Measurements from ENCODE around the gene HEMGN. TPM values are rescaled to one million over a fixed set of nuclear protein-coding genes. Genes with fewer than 3 reads are reported as not detected.

HEMGN gene
- total RNA-seq, 1 donor from 2014 or later, result not detected

DNA sequence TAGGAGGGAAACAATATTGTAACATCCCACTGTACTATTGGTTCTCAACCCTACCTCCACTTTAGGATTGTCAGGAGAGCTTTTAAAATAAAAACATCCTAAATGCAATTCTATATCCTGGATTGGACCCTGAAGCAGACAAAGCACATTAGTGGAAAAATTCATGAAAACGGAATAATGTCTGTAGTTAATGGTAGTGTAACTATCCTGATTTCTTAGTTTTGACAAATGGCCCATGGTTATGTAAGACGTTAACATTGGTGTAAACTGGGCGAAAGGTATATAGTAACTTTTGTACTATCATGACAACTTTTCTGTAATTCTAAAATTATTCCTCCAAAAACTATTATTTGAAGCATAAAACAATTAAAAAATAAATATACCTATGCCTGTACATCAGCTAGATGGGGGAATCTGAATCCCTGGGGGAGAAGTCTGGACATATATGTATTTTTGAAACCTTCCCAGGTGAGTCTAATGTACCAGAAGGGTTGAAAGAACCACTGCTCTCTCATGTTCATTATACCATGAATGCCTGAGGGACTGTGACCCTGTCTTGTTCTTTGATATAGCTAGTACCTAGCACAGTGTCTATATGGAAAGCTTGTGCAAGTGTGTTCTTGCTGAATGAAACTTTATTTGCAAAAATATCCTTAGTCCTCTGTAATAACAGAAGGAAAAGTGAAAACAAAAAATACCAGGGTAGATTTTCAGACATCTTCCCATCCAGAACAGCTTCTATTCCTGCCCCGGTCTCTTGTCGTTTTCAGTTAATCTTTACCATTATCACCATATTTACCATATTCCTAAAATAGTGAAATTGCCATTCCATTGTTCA, 12.3 kb downstream of the HEMGN start:
- Histone ChIP-seq H3K27me3 (ENCODE audit: control insufficient read depth, insufficient read depth, low read length) (peaks cover 5% of the 10 kb centered on the region), H3K4me3 (ENCODE audit: low read depth, low read length) (no peak overlapping the region), H3K36me3 (ENCODE audit: control insufficient read depth, insufficient read depth, low read length) (no peaks in the 10 kb centered on the region)
- no peak for DNase-seq (ENCODE audit: low read depth)
- TF ChIP-seq CTCF (IDR thresholded peaks at IDR 0.05; ENCODE audit: insufficient read depth, low read length, poor library complexity, severe bottlenecking), result no peak

- no peak overlapping the region for H3K4me3 ChIP-seq (ENCODE audit: low read depth, low read length)
- DNase-seq (ENCODE audit: low read depth), result no peak
- H3K36me3 ChIP-seq (ENCODE audit: control insufficient read depth, insufficient read depth, low read length), result no peaks in the 10 kb centered on the region
- H3K27me3 ChIP-seq (ENCODE audit: control insufficient read depth, insufficient read depth, low read length), result peaks cover 5% of the 10 kb centered on the region
- TF ChIP-seq CTCF (IDR thresholded peaks at IDR 0.05; ENCODE audit: insufficient read depth, low read length, poor library complexity, severe bottlenecking), result no peak
Measured at GRCh38 chr9:97924386-97924785, 13.6 kb downstream of the HEMGN start.

- peaks cover 5% of the 10 kb centered on the region for H3K27me3 ChIP-seq (ENCODE audit: control insufficient read depth, insufficient read depth, low read length)
- DNase-seq (ENCODE audit: low read depth), result peak; percentile 28
- H3K36me3 ChIP-seq (ENCODE audit: control insufficient read depth, insufficient read depth, low read length), result no peaks in the 10 kb centered on the region
- peak; percentile 80 for TF ChIP-seq CTCF (IDR thresholded peaks at IDR 0.05; ENCODE audit: insufficient read depth, low read length, poor library complexity, severe bottlenecking)
- H3K4me3 ChIP-seq (ENCODE audit: low read depth, low read length), result peak overlapping the region; percentile 14
Measured at GRCh38 chr9:97923529-97924108, 14.4 kb downstream of the HEMGN start.

GRCh38 chr9:97921959-97922724, 15.8 kb downstream of the HEMGN start, which contains the start of gene TRMO:
TSS of gene TRMO (minus strand) at chr9:97922500. CDS start at chr9:97922493, 7 bp downstream.
- DNase-seq (ENCODE audit: low read depth), result peak; percentile 84
- TF ChIP-seq CTCF (IDR thresholded peaks at IDR 0.05; ENCODE audit: insufficient read depth, low read length, poor library complexity, severe bottlenecking), result peak; percentile 77

DNA sequence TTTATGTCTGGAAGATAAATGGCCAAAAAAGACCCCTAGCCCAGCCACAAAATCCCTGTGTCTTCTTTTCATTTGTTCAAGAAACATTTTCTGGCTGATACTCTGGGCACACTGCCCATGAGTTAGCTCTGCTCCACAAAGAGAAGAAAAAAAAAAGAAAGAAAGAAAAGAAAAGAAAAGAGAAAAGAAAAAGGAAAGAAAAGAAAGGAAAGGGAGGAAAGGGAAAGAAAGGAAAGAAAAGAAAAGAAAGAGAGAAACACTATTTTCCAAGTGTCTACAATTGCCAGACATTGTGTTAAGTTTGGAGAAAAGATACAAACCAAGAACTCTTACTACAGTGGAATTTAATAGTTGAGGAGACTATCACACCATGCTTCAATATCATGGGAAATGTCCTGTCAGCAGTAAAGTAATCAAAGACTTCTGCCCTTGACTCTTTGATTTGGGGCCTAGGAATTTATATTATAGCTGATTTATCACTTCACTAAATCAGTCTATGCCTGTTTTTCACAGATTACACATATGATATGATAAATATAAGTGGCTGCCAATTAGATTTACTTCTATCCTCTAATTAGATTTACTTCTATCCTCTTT, 18.7 kb downstream of the HEMGN start:
- no peaks in the 10 kb centered on the region for H3K27me3 ChIP-seq (ENCODE audit: control insufficient read depth, insufficient read depth, low read length)

More at GRCh38 chr9:97921959-97922724, 15.8 kb downstream of the HEMGN start, which contains the start of gene TRMO:
- Histone ChIP-seq H3K36me3 (ENCODE audit: control insufficient read depth, insufficient read depth, low read length) (no peaks in the 10 kb centered on the region), H3K27me3 (ENCODE audit: control insufficient read depth, insufficient read depth, low read length) (peaks cover 5% of the 10 kb centered on the region), H3K4me3 (ENCODE audit: low read depth, low read length) (peak within 1 kb of the TSS; percentile 65)

More for the DNA sequence above, 18.7 kb downstream of the HEMGN start:
- Histone ChIP-seq H3K4me3 (ENCODE audit: low read depth, low read length) (no peak overlapping the region), H3K36me3 (ENCODE audit: control insufficient read depth, insufficient read depth, low read length) (no peaks in the 10 kb centered on the region)
- DNase-seq (ENCODE audit: low read depth), result no peak
- no peak for TF ChIP-seq CTCF (IDR thresholded peaks at IDR 0.05; ENCODE audit: insufficient read depth, low read length, poor library complexity, severe bottlenecking)
